Inferior parietal cortex (tissue), 1 donor: ENCODE data around the gene UBB.

Source experiments
- DNase-seq: peaks from one replicate; pipeline ENCODE4 v3.0.0-alpha.2; 2016; ENCODE audit errors: extremely low spot score

The UBB gene

GRCh38 chr17:16380640-16381495, at the start of gene UBB:
TSS of gene UBB (plus strand) at chr17:16381091. CDS start at chr17:16381908, 817 bp downstream.
- DNase-seq = peak; percentile 96

GRCh38 chr17:16338391-16338790, 42.5 kb upstream of the UBB start:
- no peak for DNase-seq

- no peak for DNase-seq
These were observed 41.5 kb upstream of the UBB start for GRCh38 chr17:16339402-16339801.

GRCh38 chr17:16339959-16340358, 40.9 kb upstream of the UBB start:
- no peak for DNase-seq

GRCh38 chr17:16342979-16343378, 37.9 kb upstream of the UBB start:
- no peak for DNase-seq

GRCh38 chr17:16343569-16343968, 37.3 kb upstream of the UBB start:
- no peak for DNase-seq

- DNase-seq = no peak
These were observed 35.3 kb upstream of the UBB start for GRCh38 chr17:16345565-16345964.

- DNase-seq = no peak
These were observed 34.1 kb upstream of the UBB start for GRCh38 chr17:16346721-16347271.

- no peak for DNase-seq
These were observed 32.3 kb upstream of the UBB start for GRCh38 chr17:16348586-16348985.

- DNase-seq = no peak
These were observed 31.5 kb upstream of the UBB start for GRCh38 chr17:16349431-16349830.

GRCh38 chr17:16351831-16352230, 29.1 kb upstream of the UBB start:
- peak; percentile 20 for DNase-seq

GRCh38 chr17:16352303-16352666, 28.6 kb upstream of the UBB start:
- DNase-seq = peak; percentile 42

- no peak for DNase-seq
These were observed 28.1 kb upstream of the UBB start for GRCh38 chr17:16352667-16353316.

- no peak for DNase-seq
These were observed 27.3 kb upstream of the UBB start, which contains the start of gene CENPV for GRCh38 chr17:16353317-16354174. TSS of gene CENPV (minus strand) at chr17:16353469. CDS start at chr17:16353436, 33 bp downstream.

GRCh38 chr17:16354585-16354984, 26.3 kb upstream of the UBB start:
- no peak for DNase-seq

GRCh38 chr17:16358394-16358793, 22.5 kb upstream of the UBB start:
- no peak for DNase-seq

- DNase-seq = no peak
These were observed 19.0 kb upstream of the UBB start for GRCh38 chr17:16361874-16362273.

- peak; percentile 92 for DNase-seq
These were observed 16.9 kb upstream of the UBB start for GRCh38 chr17:16363749-16364536.

GRCh38 chr17:16364625-16365024, 16.3 kb upstream of the UBB start:
- DNase-seq = no peak

- no peak for DNase-seq
These were observed 9.1 kb upstream of the UBB start for GRCh38 chr17:16371742-16372141.
